Activated CD4-positive, alpha-beta T cell treated with anti-CD3 and anti-CD28 coated beads for 4 hours (primary cell): Measurements from ENCODE around the gene CC2D1B.
A peak's percentile ranks its signal among the peaks of the same experiment; 100 is the strongest.
"Not testable (repeated sequence)": the region's sequence is repeated elsewhere in the genome, so short reads cannot be mapped to it uniquely, and the experiment has no call there.

Experiments
- DNase-seq, 2 donors: peaks; one replicate each; pipeline ENCODE4 v3.0.0-alpha.2; 2020

The CC2D1B gene

GRCh38 chr1:52365746-52366516 lies at the start of gene CC2D1B:
TSS of gene CC2D1B (minus strand) at chr1:52366205. CDS start at chr1:52364620, 1,585 bp downstream.
- DNase-seq, result peak; percentile 98

GRCh38 chr1:52414942-52415341 lies 48.9 kb upstream of the CC2D1B start:
- no peak for DNase-seq

GRCh38 chr1:52413410-52413989 lies 47.5 kb upstream of the CC2D1B start:
- DNase-seq, result no peak

- no peak for DNase-seq
Measured at GRCh38 chr1:52404975-52405338, 39.0 kb upstream of the CC2D1B start.

GRCh38 chr1:52404116-52404974 lies 38.3 kb upstream of the CC2D1B start, which contains the start of the genes ORC1 and PRPF38A:
TSS of gene ORC1 (minus strand) at chr1:52404423. CDS start at chr1:52402223, 2,200 bp downstream.
TSS of gene PRPF38A (plus strand) at chr1:52404602. CDS start at chr1:52404750, 148 bp downstream.
- DNase-seq, result peak; percentile 98 to 99

- DNase-seq, result peak; percentile 24 to 35
Measured at GRCh38 chr1:52403566-52404115, 37.6 kb upstream of the CC2D1B start.

- no peak for DNase-seq
Measured at GRCh38 chr1:52402860-52403240, 36.8 kb upstream of the CC2D1B start.

- DNase-seq, result no peak
Measured at GRCh38 chr1:52400131-52400530, 34.1 kb upstream of the CC2D1B start.

- DNase-seq, result no peak
Measured at GRCh38 chr1:52399629-52400028, 33.6 kb upstream of the CC2D1B start.

GRCh38 chr1:52393174-52393573 lies 27.2 kb upstream of the CC2D1B start:
- no peak for DNase-seq

- DNase-seq, result no peak
Measured at GRCh38 chr1:52386458-52386857, 20.5 kb upstream of the CC2D1B start.

GRCh38 chr1:52385376-52385775 lies 19.4 kb upstream of the CC2D1B start:
- DNase-seq, result no peak

- not testable (repeated sequence) for DNase-seq
Measured at GRCh38 chr1:52369851-52370250, 3.8 kb upstream of the CC2D1B start.

GRCh38 chr1:52368383-52369172 lies 2.6 kb upstream of the CC2D1B start:
- DNase-seq, result peak; percentile 51 to 56

- no peak for DNase-seq
Measured at GRCh38 chr1:52367272-52367671, 1.3 kb upstream of the CC2D1B start.

GRCh38 chr1:52366517-52366827 lies 467 bp upstream of the CC2D1B start:
- DNase-seq, result no peak

GRCh38 chr1:52365071-52365745 lies 797 bp downstream of the CC2D1B start:
- DNase-seq, result no peak

- no peak for DNase-seq
Measured at GRCh38 chr1:52364235-52364839, 1.7 kb downstream of the CC2D1B start.

GRCh38 chr1:52360595-52360968 lies 5.4 kb downstream of the CC2D1B start:
- DNase-seq, result no peak

GRCh38 chr1:52359676-52360594 lies 6.1 kb downstream of the CC2D1B start:
- no peak for DNase-seq
